Frontal cortex (tissue), 4 donors: Measurements from ENCODE around the gene NKX1-1. TPM values are rescaled to one million over a fixed set of nuclear protein-coding genes. Genes with fewer than 3 reads are reported as not detected.
"Not testable (repeated sequence)": the region's sequence is repeated elsewhere in the genome, so short reads cannot be mapped to it uniquely, and the experiment has no call there.

Experiments
- DNase-seq, 2 donors: peaks; one replicate each; pipeline ENCODE4 v3.0.0; 2012; ENCODE audit warnings: low spot score in 2 of 2
- FAIRE-seq: peaks from 2 replicates; lab custom pipeline; 2012; peaks lifted over from hg19 to GRCh38; lab: Jason Lieb, UNC
- total RNA-seq: library from RNA; depleted of rRNA; stranded (reverse); fragments of >200 nt; gene quantifications from one replicate; pipeline ENCODE4 v1.2.3, GENCODE V29; 2014
- donor health status: control.
- donor health status: control.
- donor health status: control.

The NKX1-1 gene
- total RNA-seq, 1 donor from 2014 or later: not detected

GRCh38 chr4:1376841-1377605, 29.2 kb downstream of the NKX1-1 start:
- DNase-seq: no peak
- no peak for FAIRE-seq

DNA sequence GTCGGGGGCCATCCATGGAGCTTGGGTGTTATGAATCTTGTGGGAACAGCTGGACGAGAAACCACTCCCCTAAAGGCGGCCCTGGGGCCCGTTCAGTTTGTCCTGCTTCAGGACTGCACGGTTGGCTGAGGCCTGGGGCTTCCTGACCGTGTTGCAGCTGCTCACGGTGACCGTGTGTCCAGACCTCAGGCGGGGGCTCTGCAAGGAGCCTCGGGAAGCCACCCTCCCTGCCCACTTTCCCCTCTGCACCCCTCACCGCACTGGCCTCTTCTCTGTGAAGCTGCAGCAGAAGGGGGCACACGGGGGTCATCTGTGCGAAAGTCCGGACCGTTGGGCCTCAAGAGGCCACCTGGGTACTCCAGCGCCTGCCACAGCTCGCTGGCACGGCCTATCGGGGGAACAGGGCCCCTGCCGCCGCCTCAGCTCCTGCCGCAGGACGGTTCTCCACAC, 29.8 kb downstream of the NKX1-1 start:
- DNase-seq (no peak), FAIRE-seq (no peak)

DNA sequence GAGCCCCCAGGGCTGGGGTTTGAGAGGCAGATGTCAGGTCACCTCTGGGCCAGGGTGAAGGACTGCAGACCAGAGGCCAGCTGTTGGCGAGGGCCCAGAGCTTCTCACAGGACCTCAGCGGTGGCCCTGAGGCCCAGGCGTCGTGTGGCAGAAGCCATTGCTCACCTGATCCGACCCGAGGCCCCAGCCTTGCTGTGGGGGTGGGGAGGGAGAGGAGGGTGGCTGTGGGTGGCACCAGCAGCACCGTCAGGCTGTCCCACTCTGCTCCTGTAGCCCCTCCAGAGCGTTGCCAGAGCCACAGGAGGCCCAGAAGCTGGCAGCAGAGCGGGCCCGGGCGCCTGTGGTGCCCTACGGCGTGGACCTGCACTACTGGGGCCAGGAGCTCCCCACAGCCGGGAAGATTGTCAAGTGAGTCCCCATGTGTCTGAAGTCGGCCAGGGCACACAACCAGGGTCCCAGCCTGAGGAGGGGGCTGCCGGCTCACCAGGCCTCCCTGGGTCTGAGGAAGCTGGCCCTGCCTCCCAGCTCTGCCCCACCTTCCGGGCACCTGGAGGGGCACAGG, 30.4 kb downstream of the NKX1-1 start:
- DNase-seq: no peak
- no peak for FAIRE-seq

DNA sequence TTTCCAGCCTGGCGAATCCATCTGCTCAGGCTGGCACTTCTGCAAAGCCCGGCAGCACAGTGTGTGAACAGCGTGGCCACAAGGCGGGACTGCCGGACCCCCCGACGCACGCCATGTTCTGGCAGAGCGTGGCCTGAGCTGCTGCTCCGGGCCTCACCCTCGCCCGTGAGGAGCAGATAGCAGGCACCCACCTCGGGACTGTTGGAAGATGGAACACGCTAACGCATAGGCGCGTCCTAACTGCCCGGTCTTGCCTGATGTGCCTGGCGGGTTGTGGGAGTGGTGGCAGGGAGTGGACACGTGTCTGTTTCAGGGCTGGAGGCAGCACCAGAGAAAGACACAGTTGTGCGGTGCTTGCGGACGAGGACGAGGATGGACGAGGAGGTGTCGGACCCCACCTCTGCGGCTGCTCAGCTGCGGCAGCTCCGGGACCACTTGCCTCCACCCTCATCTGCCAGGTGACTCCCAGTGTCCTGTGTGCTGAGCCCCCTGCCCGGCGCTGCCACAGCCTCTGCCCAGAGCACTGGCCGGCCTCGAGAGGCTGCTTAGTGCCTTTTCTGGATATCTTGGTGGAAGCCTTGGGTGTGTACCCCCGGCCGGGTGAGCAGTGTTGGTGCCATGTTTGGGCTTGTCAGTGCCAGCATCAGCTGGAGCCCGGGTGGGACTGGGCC, 31.1 kb downstream of the NKX1-1 start:
- FAIRE-seq: no peak
- no peak for DNase-seq

- FAIRE-seq (no peak), DNase-seq (no peak)
Measured at GRCh38 chr4:1374706-1375045, 31.6 kb downstream of the NKX1-1 start.

DNA sequence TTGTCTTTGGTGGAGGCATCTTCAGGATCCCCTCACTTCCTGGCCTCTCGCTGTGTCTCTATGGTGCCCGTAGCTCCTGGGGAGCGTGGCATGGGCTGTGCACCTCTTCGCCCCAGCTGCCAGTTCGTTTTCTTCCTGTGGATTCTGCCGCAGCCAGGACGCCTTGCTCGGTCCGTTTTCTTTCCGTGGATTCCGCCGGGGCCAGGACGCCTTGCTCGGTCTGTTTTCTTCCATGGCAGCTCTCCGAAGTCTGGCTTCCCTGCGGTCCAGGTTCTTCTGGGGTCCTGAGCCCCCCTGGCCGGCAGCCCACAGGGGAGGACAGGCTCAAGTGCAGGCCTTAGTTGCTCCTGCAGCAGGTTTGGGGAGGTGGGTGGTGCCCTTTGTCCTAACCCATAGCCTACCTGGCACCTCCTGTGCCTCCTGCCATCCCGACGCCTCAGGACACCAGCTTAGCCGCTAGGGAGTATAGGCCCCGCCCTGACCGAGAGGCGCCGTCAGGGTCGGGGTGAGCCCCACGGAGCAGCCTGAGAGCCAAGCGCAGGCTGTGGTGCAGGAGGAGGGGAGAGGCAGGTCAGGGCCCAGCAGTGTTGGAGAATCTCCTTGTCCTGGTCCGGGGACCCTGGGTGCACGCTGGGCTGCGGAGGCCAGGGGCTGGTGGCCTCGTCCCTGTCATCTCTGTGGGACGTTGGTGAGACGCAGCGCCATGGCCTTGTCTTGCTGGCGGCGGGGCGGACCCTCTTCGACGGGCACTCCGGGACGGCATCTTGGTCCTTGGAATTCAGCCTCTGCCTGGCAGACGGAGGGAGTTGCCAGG, 32.1 kb downstream of the NKX1-1 start:
- FAIRE-seq: no peak
- no peak for DNase-seq

DNA sequence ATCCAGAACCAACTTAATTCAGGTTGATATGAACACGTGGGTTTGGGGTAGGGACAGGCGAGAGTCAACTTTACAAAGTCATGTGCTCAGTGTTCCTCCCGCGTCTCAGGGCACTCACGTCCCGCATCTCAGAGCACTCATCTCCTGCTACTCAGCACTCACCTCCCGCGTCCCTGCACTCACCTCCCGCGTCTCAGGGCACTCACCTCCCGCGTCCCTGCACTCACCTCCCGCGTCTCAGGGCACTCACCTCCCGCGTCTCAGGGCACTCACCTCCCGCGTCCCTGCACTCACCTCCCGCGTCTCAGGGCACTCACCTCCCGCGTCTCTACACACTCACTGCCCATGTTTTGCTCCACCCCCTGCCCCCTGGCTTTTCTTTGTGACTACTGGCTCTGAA, 33.7 kb downstream of the NKX1-1 start:
- not testable (repeated sequence) for FAIRE-seq, DNase-seq

DNA sequence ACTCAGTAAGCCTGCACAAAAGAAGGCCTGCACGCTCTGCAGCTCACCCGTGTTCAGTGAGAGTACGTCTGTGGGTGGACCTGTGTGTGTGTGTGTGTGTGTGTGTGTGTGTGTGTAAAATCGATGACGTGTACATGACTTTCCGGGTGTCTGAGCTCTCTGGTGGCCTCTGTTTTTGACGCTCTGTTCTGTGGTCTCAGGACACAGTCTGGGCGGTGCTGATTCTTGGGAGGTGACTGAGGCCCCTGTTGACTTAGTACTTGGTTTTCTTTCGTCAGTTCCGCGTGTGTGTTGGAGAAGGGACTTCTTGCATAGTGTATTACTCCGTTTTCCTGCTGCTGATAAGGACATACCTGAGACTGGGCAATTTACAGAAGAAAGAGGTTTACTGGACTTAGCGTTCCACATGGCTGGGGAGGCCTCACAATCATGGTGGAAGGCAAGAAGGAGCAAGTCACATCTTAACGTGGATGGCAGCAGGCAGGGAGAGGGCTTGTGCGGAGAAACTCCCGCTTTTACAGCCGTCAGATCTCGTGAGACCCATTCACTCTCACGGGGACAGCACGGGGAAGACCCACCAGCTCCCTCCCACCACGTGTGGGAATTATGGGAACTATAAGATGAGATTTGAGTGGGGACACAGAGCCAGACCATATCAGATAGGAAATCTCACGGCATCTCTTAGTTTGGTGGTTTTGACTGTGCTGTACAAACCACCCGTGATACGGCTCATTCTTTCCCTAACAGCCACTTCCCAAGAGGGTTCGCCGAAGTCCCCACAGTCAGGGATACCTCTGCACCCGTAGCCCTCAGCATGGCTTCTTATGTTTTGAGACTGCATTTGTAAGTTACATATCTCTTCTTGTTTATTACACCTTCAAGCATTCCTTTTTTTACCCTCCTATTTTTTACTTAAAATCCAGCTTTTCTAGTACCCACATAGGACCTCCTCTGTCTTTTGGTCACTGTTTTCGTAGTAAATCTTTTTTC, 34.8 kb downstream of the NKX1-1 start:
- FAIRE-seq: no peak
- no peak for DNase-seq

DNA sequence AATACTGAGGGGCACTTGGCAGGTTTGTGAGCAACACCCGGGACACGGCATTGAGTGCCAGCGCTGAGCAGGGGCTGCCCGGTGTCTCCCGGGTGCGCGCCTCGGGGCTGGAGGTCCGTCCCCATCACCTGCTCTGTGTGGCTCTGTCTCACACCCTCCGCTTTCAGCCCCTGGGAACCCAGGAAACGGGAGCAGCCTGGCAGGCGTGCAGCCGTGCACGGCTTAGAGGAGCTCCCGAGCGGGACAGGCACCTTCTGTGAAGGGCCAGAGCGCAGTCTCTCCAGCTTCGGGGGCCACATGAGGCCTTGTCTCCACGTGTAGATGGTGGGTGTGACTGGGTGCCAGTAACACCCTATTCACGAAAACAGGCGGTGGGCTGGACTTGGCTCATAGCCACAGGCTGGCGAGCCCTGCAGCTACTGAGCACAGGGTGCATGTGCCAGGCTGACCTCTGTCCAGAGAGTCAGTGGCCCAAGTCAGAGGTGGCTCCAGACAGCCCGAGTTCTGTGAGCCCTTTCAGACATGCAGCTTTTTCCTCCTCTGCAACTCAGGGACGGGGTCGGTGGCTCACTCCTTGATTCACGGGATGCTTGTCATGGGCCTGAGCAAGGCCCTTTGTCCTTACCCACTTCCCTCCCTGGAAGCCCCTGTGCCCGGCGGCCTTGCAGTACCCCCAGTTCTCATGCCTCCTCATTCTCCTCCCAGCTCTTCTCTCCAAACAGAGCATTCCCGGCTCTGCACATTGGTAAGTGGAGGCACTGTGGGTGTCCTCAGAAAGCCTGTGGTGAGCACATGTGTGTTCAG, 35.7 kb downstream of the NKX1-1 start:
- no peak for FAIRE-seq

GRCh38 chr4:1369479-1370079, 36.7 kb downstream of the NKX1-1 start:
- DNase-seq: no peak
- no peak for FAIRE-seq

More for the DNA sequence above, 35.7 kb downstream of the NKX1-1 start:
- no peak for DNase-seq

DNA sequence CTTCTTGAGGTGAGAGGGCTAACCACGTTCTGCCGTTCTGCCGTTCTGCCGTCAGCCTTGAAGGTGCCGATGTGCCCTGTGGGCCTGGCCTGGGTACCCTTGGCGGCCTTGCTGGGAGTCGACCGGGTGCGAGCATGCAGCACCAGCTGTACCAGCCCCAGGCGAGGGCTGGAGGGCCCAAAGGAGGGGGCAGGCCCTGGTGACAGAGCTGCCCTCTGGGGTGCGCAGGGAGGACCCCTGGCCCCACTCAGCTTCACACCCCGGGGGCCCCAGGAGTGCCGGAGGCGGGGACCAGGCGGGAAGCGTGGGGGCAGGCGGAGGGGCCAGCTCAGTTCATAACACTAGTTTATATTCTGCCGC, 37.2 kb downstream of the NKX1-1 start:
- FAIRE-seq (no peak), DNase-seq (no peak)

DNA sequence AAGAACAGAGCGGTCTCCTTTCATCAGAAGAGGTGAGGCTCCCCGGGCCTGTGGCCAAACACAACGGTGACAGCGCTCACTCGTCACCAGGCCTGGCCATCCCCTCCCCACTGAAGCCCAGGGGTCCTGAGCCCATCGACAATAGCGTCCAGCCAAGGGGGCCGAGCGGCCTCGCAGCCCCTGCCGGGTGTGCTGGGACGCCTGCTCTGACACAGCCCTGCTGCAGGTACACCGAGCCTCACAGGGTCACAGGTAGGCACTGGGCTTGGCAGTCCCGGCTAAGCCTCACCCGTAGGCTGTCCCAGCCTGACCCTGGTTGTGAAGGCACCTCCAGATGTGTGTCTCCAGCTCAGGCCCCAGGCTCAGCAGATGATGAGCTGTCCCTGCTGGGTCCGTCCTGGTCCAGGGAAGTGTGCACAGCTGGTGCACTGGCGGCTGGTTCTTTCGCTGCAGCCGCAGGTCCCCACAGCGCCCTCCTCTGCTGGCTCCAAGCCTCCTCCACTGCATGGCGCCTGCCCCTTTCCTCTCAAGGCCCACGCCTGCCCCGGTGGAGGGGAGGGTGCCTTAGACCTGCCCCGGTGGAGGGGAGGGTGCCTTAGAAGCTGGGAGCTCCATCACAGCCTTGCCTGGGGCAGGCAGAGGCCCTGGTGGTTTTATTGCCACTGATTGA, 37.7 kb downstream of the NKX1-1 start:
- no peak for DNase-seq
- FAIRE-seq: no peak

DNA sequence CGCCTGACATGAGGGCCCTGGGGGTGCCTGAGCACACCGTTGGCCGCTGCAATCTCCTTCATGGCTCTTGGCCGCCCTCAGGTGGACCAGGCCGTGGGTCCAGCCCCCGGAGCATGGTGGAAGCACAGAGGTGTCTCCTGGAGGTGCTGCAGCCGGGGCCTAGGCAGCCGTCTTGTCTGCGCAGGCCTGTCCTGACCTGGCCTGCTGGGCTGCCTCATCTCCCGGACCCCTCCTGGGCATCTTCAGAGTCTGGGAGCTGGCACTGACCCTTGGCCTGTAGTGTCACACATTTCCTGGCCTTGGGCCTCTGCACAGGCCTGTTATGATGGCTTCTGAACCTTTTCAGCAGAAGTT, 38.3 kb downstream of the NKX1-1 start:
- DNase-seq (no peak), FAIRE-seq (no peak)

DNA sequence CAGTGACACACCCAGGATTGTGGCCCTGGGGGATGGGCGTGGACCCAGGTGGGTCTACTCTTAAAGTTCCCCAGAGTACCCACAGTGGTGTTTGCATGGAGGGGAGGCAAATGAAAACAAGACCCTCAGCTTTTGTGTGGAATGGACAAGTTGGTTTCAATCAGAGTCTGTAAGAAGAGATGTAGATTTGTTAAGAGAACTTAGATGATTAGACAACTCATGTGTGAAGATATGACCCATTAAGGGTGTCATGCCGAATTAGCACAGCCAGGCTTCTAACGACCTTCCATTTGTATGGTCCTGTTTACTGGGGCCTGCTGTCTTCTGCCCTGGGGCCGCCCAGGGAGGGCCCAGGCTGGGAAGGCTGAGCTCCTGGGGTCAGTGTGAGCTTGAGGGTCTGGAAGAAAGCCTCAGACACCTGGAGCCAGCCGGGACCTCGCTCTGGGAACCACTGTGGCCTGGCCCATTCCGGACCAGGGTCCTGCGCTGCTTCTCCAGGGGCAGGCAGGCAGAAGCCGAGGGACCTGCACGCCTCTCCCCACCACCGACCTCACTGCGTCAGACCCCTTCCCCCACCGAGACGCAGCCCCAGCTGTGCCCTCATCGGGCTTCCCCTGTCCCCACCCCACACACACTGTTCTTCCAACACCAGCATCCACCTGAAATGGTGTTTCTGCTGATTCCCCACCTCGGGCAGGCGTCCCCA, 38.9 kb downstream of the NKX1-1 start:
- DNase-seq (no peak), FAIRE-seq (no peak)

DNA sequence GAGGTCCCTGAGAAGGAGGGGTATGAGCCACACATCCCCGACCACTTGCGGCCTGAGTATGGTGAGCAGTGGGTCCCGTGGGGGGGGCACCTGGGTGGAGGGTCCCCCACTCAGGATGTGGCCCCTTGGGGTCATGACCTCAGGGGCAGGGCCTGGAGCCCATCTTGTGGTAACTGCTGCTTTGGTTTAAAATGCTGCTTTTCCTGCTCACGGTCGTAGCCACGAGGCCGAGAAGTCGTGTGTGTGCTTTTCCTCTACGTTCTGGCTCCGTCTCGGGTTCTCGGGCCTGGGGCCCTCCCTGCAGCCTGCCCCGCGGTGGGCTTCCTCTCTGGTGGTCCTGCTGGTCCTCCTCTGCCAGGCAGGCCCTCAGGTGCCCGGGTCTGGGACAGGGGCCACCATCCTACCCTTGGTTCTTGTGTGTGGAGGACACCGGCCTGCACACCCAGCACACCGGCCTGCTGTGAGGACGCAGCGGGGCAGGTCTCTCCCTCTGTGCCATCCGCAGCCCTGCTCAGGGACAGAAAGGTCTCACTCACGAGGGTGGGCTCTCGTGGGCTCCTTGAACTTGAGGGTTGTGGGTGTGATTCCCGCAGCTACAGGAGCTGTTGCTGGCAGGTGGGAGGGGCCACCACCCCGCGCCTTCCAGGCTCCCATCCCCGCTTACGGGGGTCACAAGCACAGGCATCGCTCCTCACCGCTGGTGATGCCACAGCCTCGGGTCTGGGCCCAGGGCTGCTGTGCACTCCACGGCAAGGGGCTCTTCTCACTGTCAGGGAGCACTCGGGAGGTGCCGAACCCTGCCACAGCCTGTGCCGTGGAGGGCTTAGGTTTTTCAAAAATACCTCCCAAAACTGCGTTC, 39.6 kb downstream of the NKX1-1 start:
- FAIRE-seq: no peak
- no peak for DNase-seq
